Activated CD8-positive, alpha-beta memory T cell treated with anti-CD3 and anti-CD28 coated beads, Interleukin-2, amount 50 U/mL, for 48 hours (primary cell): ENCODE data around the gene BSPH1.
A peak's percentile ranks its signal among the peaks of the same experiment; 100 is the strongest.
"Not testable (repeated sequence)": the region's sequence is repeated elsewhere in the genome, so short reads cannot be mapped to it uniquely, and the experiment has no call there.

Experiments
- DNase-seq: peaks from one replicate; pipeline ENCODE4 v3.0.0-alpha.2; 2020

BSPH1 gene, protein sequence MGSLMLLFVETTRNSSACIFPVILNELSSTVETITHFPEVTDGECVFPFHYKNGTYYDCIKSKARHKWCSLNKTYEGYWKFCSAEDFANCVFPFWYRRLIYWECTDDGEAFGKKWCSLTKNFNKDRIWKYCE

DNA sequence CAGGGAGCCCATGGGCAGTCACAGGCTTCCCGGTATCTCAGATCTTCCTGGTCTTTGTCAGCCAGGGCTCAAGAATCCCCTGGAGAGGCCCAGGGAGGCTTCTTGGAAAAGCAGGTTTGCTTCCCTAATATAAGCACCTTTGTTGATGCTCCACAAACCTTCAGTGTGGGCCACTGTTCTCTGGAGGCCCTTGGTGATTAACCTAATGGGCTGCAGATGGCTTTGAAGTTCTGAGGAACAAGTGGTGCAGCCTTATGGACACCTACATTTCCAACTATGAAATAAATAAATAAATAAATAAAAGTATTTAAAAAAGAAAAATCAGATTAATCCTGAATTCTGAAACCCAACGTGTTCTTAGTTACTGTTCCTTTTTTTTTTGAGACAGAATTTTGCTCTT lies at the start of gene BSPH1:
BSPH1 (minus strand) TSS at position 101 of the 400 bp plus-strand sequence; CDS start at position 12, 89 bp downstream.
- DNase-seq: no peak

DNA sequence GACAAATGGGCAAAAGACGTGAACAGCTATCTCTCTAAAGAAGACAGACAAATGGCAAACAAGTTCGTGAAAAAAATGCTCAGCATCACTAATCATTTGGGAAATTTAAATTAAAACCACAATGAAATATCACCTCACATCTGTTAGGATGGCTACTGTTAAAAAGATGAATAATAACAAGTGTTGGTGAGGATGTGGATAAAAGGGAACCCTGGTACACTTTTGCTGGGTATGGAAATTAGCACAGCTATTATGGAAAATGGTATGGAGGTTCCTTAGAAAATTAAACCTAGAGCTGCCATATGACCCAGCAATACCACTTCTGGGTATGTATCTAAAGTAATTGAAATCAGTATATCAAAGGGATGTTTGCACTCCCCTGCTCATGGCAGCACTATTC lies 44.8 kb upstream of the BSPH1 start:
- no peak for DNase-seq

DNA sequence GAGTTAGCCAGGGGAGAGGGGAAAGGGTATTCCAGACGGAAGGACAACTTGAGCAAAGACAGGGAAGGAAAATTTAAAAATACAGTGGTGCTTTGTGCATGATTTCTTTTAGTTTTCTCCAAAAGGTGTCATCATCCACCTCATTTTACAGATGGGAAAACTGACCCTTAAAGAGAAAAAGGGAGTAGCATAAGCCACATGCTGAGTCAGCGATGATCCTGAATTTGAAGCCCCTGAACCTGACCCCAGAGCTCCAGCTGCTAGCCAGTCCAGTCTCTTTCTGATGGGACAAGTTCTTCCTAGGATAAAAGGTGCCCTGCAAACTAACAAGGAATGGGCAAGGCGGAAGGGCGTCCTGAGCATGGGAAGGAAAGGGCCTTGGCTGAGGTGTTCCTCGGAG lies 41.6 kb upstream of the BSPH1 start:
- DNase-seq: no peak

DNA sequence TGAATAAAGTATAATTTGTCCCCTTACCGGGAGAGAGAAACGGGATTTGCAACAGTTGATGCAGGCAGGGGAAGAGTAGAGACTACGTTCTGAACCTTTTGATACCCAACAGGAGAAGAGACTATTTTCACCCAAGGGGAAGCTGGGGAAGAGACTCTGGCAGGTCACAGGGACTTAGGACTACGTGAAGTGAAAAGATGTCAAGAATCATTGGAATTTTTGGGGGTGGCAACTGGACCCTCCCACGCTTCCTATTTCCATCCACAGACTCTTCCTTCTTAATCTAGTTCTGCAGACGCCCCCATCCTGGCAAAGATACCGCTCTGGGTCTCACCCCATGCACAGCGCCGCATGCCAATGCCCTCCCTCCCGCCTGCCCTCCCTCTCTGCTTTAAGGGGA lies 38.1 kb upstream of the BSPH1 start:
- DNase-seq: no peak

DNA sequence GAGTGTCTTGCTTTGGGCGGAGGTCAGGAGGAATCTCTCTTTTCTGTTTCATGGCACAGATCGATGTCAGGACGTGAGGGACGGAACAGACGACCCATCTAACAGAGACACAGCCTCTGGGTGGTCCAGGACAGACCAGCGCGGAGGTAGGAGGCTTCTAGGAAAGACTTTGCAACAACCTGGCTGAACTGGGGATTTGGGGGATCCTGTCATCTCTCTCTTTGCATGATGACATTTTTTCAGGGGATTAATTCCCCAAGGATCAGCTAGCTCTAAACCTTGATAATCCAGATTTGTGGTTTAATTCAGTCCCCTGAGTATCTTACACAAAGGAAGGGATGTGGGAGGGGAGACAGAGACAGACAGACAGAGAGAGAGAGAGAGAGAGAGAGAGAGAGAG lies 37.5 kb upstream of the BSPH1 start:
- DNase-seq: no peak

DNA sequence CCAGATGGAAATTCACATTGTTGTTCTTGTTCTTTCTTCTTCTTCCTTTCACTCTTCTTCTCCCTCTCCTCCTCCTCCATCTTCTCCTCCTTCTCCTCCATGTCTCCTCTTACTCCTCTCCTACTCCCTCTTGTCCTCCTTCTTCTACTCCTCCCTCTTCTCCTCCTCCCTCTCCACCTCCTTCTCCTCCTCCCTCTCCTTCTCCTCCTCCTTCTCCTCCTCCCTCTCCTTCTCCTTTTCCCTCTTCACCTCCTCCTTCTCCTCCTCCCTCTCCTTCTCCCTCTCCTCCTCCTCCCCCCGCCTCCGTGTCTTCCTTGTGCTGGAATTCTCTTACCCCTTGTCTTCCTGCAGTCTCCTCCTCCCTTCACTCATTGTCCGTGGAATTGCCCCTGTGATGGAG lies 33.5 kb upstream of the BSPH1 start:
- DNase-seq: no peak

DNA sequence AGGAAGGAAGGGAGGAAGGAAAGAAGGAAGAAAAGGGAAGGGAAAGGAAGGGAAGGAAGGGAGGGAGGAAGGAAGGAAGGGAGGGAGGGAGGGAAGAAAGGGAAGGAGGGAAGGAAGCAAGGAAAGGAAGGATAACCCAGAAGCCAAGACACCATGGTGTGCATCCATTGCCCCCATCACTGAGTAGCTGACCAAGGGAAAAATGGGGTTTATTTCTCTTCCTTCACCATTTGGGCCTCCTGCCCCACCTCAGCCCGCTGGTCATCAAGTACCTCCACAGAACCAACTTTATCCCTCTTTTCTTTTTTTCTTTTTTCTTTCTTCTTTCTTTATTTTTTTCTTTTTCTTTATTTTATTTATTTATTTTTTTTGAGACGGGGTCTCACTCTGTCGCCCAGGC lies 31.5 kb upstream of the BSPH1 start:
- DNase-seq: no peak

DNA sequence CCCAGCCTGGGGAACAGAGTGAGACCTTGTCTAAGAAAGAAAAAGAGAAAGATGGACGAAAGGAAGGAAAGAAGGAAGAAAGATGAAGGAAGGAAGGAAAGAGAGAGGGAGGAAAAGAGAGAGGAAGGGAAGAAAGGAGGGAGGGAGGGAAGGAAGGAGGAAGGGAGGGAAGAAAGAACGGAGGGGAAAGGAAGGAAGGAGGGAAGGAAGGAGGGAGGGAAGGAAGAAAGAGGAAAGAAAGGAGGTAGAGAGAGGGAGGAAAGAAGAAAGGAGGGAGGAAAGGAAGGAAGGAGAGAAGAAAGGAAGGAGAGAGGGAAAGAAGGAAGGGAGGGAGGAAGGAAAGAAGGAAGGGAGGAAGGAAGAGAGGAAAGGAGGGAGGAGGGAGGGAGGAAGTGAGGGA lies 31.0 kb upstream of the BSPH1 start:
- DNase-seq: no peak

DNA sequence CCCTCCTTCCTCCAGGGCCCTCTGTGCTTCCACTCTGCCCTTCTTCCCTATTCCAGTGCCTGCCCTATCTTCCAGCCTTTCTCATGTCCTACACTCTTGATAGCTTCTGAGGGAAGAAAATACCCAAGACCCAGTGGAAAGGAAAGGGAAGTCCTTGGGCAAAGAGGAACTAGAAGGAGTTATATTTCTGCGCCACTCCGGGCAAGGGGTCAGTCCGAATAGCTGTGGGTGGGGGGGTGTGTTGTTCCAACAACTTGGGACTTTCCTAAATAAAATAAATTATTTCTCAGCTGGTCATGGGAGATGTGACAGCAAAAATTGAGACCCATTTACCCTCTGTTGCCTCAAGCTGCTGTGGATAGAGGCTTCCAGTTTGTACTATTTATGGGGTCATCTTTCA lies 28.7 kb upstream of the BSPH1 start:
- no peak for DNase-seq

DNA sequence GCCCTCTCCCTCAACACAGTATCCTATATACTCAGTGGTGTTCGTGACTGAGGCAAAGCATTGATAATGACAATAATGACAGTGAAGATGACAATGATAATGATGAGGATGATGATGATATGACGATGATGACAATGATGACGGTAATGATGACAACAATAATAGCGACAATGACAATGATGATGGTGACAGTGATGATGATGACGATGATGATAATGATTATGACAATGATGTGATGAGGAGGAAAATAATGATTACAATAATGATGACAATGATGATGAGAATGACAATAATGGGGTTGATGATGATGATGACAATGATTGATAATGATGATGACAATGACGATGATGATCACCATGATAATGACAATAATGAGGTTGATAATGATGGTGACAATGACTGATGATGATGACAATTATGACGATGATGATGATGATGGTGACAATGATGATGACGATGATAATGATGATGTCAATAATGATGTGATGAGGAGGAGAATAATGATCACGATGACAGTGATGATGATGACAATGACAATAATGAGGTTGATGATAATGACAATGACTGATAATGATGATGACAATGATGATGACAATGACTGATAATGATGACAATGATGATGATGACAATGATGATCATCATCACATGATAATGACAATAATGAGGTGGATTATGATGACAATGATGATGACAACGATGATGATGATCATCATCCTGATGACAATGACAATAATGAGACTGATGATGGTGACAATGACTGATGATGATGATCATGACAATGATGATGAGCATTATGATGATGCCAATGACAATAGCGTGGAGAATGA lies 19.2 kb upstream of the BSPH1 start:
- no peak for DNase-seq

DNA sequence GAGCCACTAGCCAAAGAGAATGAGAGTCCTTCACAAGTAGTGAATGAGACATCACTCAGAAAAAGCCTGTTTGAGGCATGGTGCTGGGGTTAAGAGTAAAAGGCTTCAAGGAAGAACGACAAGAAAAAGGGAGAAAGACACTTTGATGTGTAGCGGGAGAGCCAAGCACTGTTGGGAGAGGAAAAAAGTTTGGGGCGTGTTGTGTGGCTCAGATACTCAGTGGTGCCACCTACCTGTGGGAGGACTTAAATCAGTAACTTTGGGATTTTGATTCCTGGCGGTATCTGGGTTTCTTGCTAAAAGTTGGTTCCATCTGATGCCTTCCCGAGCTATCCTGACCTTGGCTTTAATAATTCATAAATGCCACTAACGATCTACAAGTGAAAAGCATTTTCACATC lies 14.8 kb upstream of the BSPH1 start:
- DNase-seq: no peak

DNA sequence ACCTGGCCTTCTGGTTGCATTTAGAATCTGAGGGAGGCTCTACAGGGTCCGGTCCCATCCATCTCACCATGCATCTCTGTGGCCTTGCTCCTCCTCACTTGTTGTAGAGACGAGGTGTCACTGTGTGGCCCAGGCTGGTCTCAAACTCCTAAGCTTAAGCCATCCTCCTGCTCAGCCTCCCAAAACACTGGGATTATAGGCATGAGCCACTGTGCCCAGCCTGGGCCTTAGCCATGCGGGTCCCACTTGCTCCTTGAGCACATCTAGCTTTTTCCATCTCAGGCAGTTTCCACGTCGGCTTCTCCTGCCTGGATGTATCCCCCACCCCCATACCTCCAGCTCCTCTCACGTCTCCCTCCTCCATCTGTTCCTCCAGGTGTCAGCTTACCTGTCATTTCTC lies 12.3 kb upstream of the BSPH1 start:
- no peak for DNase-seq

DNA sequence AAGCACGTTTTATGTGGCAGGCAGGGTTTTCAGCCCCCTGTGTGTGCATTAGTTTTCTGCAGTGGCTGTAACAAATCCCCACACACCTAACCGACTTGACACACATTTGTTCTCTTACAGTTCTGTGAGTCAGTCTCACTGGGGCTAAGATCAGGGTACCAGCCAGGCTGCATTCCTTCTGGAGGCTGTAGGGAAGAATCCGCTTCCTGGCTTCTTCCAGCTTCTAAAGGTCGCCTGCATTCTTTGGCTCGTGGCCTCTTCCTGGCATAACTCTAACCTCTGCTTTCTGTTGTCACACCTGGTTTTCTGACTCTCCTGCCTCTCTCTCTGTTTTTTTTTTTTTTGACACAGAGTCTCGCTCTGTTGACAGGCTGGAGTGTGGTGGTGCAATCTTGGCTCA lies 8.9 kb upstream of the BSPH1 start:
- DNase-seq: no peak

DNA sequence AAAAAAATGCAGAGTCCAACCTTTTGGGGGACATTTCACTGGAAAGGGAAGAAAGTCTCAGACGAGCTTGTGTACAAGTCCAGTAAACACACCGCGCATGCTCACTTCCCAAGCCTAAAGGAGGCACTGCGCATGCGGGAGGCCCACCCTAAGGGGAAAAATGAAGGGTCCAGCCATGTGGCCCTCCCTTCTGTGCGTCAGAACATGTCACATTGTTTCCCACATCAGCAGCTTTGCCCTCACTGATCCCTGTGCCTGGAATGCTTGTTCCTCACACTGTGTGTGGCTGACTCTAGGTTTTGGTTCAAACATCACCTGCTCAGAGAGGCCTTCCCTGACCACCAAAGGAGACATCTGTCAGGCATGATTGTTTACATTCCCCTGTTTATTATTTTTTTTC lies 6.8 kb upstream of the BSPH1 start:
- no peak for DNase-seq

DNA sequence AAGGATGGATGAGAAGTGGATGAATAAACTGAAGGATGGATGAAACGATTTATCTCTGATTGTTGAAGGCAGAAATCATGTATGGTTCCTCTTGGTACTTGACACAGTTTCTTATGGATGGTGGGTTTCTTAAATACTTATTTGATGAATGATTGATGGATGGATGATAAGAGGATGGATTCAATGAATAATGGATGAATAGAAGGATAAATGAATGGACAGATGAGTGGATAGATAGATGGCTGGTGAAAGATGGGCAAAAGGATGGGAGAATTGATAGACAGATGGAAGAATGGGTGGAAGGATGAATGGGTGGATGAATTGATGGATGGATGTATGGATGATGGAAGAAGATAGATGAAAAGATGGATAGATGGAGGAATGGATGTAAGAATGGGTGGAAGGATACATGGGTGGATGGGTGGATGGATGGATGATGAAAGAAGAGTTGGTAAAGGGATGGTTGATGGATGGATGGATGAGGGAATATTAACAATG lies 4.3 kb upstream of the BSPH1 start:
- DNase-seq: no peak

DNA sequence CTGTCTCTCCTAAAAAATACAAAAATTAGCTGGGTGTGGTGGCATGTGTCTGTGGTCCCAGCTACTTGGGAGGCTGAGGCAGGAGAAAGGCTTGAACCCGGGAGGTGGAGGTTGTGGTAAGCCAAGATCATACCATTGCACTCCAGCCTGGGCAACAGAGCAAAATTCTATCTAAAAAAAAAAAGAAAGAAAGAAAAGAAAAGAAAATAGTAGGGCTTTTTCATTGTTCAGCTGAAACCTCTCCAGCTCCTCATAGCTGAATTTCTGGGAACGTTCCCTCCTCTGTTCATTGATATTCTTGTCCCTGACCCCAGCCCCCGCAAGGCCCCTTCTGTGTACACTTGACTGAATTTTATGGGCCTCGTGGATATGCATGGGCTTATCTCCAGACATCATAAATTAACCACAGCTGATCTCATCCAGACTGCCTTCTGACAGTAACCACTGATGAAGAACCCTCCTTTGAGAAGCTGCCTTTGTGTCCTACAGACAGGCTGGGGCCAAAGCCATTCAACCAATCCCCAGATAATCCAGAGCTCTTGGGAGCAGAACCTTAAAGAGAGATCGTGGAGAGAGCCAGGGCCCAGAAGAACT lies 2.3 kb upstream of the BSPH1 start, which contains the start of gene ELSPBP1:
ELSPBP1 (plus strand) TSS at position 424 of the 594 bp plus-strand sequence. CDS start 14,036 bp downstream, outside the sequence.
- no peak for DNase-seq

DNA sequence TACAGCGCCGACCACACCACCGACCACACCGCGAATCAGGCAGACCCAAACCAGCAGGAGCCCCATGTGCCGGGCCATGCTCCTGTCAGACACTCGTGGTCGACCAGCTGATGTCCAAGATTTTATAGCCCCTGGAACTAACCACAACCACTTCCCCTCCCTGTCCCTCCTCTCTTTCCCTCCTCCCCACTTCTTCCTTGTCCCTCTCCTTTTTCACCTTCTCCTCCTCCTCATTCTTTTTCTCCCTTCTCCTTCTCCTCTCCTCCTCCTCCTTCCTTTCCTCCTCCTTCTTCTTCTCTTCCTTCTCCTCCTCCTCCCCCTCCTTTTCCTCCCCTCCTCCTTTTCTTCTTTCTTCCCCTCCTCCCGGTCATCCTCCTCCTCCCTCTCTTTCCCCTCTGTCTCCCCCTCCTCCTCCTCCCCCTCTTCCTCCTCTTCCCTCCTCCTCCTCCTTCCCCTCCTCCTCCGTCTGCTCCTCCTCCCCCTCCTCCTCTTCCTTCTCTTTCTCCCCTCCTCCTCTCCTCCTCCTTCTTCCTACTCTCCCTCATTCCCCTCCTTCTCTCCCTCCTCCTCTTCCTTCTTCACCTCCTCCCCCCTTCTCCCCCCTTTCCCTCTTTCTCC lies 670 bp downstream of the BSPH1 start:
- DNase-seq: no peak

DNA sequence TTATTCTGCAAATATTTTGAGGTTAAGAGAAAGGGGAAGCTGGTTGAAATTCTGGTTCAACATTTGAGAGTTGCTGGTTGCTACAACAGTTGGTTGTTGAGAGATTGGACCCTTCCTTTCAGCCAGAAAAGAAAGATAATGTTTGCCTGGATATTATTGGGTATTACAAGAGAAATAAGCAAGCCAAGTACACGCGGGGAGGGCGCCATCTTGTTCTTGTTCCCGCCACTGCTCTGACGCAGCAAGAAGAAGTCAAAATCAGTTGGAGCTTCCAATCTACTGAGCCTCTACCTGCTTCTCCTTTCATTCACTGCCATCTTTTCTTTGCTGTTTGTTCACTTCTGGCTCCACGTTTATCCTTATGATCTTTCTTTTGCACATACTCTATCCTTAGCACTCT lies 18.4 kb downstream of the BSPH1 start:
- DNase-seq: no peak

DNA sequence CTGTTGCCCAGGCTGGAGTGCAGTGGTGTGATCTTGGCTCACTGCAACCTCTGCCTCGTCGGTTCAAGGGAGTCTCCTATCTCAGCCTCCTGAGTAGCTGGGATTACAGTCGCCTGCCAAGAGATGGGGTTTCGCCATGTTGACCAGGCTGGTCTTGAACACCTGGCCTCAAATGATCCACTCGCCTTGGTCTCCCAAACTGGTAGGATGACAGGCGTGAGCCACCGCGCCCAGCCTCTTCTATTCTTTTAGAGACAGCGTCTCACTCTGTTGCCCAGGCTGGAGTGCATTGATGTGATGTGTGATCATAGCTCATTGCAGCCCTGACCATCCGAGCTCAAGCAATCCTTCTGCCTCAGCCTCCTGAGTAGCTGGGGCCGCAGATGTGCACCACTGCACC lies 36.0 kb downstream of the BSPH1 start:
- peak; percentile 63 for DNase-seq

DNA sequence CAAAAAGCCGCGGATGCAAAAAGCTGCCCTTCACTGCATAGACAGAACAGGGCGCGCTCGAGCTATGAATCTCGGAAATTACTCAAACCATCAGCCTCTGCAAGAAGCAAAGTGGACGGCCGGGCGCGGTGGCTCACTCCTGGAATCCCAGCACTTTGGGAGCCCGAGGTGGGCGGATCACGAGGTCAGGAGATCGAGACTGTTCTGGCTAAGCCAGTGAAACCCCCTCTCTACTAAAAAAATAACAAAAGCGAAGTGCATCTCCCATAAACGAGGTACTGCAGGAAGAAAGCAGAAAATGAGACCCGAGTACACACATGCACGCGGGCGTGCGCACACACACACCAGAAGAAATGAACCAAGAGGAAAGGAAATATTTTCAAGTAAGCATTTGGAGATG lies 39.8 kb downstream of the BSPH1 start:
- DNase-seq: not testable (repeated sequence)

DNA sequence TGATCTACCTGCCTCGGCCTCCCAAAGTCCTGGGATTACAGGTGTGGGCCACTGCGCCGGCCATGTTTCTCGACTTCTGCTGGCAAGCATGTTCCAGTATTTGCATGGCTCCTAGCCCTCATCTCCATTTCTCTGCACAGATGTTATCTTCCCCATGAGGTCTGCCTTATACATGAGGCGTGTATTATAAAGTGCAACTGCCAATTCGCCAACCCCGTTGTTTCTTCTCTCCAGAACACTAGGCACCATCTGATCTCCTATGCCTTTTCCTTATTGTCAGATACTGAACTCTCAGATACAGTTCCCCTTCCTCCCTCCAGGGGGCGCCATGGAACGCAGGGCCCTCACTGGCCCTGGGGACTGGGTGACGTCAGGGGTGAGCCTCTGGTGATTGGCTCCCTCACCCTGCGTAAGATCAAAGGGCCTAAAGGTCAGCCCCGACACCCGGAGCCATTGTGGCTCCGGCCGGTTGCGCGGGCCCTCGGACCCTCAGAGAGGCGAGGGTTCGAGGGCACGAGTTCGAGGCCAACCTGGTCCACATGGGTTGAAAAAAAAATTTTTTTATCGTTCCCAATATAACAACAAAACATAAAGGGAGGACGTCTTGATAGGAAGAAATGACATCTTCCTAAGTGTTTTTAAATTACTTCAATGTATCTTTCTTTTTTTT lies 42.0 kb downstream of the BSPH1 start:
- DNase-seq: peak; percentile 75

DNA sequence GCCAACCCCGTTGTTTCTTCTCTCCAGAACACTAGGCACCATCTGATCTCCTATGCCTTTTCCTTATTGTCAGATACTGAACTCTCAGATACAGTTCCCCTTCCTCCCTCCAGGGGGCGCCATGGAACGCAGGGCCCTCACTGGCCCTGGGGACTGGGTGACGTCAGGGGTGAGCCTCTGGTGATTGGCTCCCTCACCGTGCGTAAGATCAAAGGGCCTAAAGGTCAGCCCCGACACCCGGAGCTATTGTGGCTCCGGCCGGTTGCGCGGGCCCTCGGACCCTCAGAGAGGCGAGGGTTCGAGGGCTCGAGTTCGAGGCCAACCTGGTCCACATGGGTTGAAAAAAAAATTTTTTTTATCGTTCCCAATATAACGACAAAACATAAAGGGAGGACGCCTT lies 63.4 kb downstream of the BSPH1 start:
- DNase-seq: not testable (repeated sequence)

DNA sequence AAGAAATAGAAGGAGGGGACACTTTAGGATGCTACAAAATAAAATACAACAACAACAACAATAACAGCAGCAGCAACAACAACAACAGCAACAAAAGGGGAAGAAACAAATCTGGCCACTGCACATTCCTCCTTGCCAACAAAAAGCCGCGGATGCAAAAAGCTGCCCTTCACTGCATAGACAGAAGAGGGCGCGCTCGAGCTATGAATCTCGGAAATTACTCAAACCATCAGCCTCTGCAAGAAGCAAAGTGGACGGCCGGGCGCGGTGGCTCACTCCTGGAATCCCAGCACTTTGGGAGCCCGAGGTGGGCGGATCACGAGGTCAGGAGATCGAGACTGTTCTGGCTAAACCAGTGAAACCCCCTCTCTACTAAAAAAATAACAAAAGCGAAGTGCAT lies 71.9 kb downstream of the BSPH1 start:
- DNase-seq: not testable (repeated sequence)
